Karpas-422 (cell line): ENCODE measurements around the gene HECW1. TPM values are rescaled to one million over a fixed set of nuclear protein-coding genes. Genes with fewer than 3 reads are reported as not detected.

Experiments
- DNase-seq: peaks from one replicate; pipeline ENCODE4 v3.0.0-alpha.2; 2015
- H2AFZ ChIP-seq: fragments of 200-600 bp; sonication (generic); 2 replicates; pipeline ENCODE4 v1.6.1; 2014; ENCODE audit warnings: antibody characterized with exemption, low read length, mixed read lengths
- H3K27ac ChIP-seq: fragments of 200-600 bp; sonication (generic); 2 replicates; pipeline ENCODE4 v1.5.1; 2014; ENCODE audit warnings: mild to moderate bottlenecking, low read length, moderate library complexity
- H3K27me3 ChIP-seq: fragments of 200-600 bp; sonication (generic); 2 replicates; pipeline ENCODE4 v1.6.1; 2014; ENCODE audit warnings: low read length, mixed read lengths
- H3K36me3 ChIP-seq: fragments of 200-600 bp; sonication (generic); 2 replicates; pipeline ENCODE4 v1.6.1; 2014; ENCODE audit warnings: low read length, mixed read lengths; ENCODE audit not compliant: insufficient read depth
- H3K4me1 ChIP-seq: fragments of 200-600 bp; sonication (generic); 2 replicates; pipeline ENCODE4 v1.6.1; 2014; ENCODE audit warnings: mild to moderate bottlenecking, low read length, mixed read lengths
- H3K4me2 ChIP-seq: fragments of 200-600 bp; sonication (generic); 2 replicates; pipeline ENCODE4 v1.6.1; 2014; ENCODE audit warnings: low read length, low read depth, mild to moderate bottlenecking; ENCODE audit not compliant: poor library complexity, severe bottlenecking
- H3K4me3 ChIP-seq: fragments of 200-600 bp; sonication (generic); 2 replicates; pipeline ENCODE4 v1.5.1; 2014; ENCODE audit warnings: mild to moderate bottlenecking, antibody characterized with exemption, low read length, mixed read lengths
- H3K79me2 ChIP-seq: fragments of 200-600 bp; sonication (generic); 2 replicates; pipeline ENCODE4 v1.6.1; 2014; ENCODE audit warnings: mild to moderate bottlenecking, low read length, mixed read lengths
- H3K9ac ChIP-seq: fragments of 200-600 bp; sonication (generic); 2 replicates; pipeline ENCODE4 v1.6.0; 2014; ENCODE audit warnings: low read length
- H3K9me2 ChIP-seq: fragments of 200-600 bp; sonication (generic), shearing (Covaris generic); replicated peaks from 2 replicates; pipeline ENCODE4 v1.6.0; 2014; ENCODE audit warnings: mild to moderate bottlenecking, low read length, moderate library complexity; ENCODE audit not compliant: insufficient read depth
- H3K9me3 ChIP-seq: fragments of 300-700, 200-600 bp; sonication (generic); 2 replicates; pipeline ENCODE4 v1.6.1; 2014; ENCODE audit warnings: low read length, mixed read lengths
- H4K20me1 ChIP-seq: fragments of 200-600 bp; sonication (generic); 2 replicates; pipeline ENCODE4 v1.6.1; 2014; ENCODE audit warnings: mild to moderate bottlenecking, antibody characterized with exemption, low read length, low read depth; ENCODE audit not compliant: insufficient read depth
- total RNA-seq: library from RNA; depleted of rRNA; stranded (reverse); fragments of >200 nt; shearing (Covaris generic); gene quantifications from 2 replicates; pipeline ENCODE4 v1.2.3, GENCODE V29; 2014; ENCODE audit warnings: low replicate concordance

The HECW1 gene
- total RNA-seq, 1 experiment from 2014 or later: not detected

DNA sequence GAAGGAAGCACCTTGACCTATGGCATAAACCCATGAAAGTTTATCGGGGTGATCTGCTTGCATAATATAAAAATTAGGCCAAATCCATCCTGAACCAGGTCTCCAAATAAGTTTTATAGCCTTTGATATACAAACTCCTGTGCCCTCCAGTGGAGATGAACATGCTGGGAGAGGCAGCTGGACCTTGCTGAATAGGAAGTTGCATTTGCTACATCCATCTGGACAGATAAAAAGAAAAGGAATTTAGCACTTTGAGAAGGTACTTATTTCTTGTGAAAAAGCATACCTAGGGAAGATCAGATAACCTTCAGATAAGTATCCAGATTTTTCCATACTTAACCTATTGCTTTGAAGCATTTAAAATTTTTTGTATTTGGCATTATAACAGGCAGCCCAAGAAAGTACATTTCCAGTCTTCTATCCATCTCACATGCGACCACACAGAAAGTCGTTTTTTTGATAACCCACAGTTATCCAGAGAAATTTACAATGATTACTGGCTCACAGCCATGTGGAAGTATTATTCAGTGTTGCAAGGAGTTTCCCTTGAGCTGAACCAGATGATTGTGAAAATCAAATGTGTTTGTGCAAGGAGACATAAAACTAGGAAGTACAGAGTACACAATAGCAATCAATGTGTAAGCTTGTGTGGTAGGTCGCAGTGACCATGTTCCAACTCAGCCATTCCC is 346.0 kb downstream of the HECW1 start:
- no peaks in the 10 kb centered on the region for H3K79me2 ChIP-seq
- H3K9me3 ChIP-seq: no peaks in the 10 kb centered on the region
- no peak overlapping the region for H2AFZ ChIP-seq
- H3K27ac ChIP-seq: no peak overlapping the region
- no peak overlapping the region for H3K9ac ChIP-seq
- no peak overlapping the region for H3K4me2 ChIP-seq
- no peaks in the 10 kb centered on the region for H3K4me1 ChIP-seq
- H3K27me3 ChIP-seq: no peaks in the 10 kb centered on the region
- no peaks in the 10 kb centered on the region for H3K9me2 ChIP-seq
- H4K20me1 ChIP-seq: no peaks in the 10 kb centered on the region
- no peaks in the 10 kb centered on the region for H3K36me3 ChIP-seq
- DNase-seq: no peak
- no peak overlapping the region for H3K4me3 ChIP-seq

DNA sequence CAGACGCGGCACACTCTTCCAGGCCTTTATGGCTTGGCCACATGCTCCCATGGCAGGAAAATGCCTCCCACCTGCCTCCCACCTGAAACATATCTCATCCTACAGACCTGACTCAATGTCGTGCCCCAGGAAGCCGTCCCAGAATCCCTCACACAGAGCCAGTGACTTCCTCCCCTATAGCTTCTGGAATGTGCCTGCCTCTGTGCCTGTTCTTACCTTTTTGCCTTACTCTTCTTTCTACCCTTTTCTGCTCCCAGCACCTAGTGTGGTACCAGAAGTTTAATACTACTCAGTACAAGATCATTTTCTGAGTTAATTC is 346.5 kb downstream of the HECW1 start:
- Histone ChIP-seq H3K4me3 (no peak overlapping the region), H3K9me2 (no peaks in the 10 kb centered on the region), H2AFZ (no peak overlapping the region), H3K36me3 (no peaks in the 10 kb centered on the region), H3K27me3 (no peaks in the 10 kb centered on the region), H3K4me1 (no peaks in the 10 kb centered on the region), H3K9ac (no peak overlapping the region), H3K27ac (no peak overlapping the region), H3K79me2 (no peaks in the 10 kb centered on the region), H4K20me1 (no peaks in the 10 kb centered on the region), H3K9me3 (no peaks in the 10 kb centered on the region), H3K4me2 (no peak overlapping the region)
- DNase-seq: no peak

DNA sequence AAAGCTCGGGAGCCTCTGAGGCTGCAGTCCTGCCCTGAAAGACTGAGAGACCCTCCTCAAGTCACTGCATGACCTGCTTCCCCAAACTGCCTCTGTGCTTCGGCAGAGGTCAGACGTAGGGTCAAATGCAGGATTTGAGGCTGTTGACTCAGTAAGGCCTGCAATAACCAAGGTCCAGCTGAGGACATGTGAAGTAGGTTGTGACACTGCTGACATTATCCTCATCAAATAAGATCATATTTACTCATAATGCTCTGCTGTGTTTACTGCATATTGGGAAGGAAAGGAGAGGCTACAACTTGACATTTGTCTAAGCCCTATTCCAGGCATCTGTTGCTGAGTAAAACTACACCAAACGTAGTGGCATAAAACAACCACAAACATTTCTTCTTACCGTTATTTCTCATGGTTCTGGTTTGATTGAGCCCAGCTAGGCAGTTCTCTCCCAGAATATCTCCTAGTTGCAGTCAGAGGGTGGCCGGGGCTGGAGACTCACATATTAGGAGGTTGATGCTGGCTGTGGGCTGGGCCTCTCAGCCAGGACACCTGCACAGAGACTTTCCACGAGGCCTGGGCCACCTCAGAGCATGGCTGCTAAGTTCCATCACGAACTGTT is 348.4 kb downstream of the HECW1 start:
- no peak overlapping the region for H3K4me2 ChIP-seq

DNA sequence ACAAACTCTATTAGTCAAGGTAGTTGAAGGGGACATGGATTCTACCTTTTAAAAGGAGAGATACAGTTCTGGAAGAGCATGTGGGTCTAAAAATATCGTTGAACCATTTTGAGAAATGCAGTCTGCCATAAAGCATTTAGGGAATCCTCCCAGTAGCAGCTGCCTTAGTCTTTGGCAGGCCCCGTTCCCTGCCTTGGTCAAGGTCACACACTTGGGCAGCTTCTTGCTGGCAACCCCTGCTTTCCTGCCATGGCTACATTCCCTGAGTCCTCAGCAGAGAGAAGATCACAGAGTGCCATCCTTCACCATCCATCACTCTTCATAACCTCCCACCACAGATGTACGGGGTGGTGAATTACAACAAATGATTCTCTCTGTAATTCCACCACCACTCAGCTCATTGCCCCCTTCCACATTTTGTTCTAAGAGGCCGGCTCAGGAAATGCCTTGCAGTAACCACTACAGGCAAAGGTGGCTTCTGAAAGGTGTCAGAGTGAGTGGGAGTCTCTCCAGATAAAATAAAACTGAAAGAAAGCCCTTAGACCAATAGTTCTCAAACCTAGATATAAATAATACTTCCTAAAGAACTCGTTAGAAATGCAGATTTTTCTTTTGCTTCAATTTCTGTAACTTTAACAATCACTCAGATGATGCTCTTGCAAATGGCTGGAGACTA is 349.0 kb downstream of the HECW1 start:
- Histone ChIP-seq H3K27me3 (no peaks in the 10 kb centered on the region), H3K4me1 (no peaks in the 10 kb centered on the region), H3K4me3 (no peak overlapping the region), H3K4me2 (no peak overlapping the region), H3K9me3 (no peaks in the 10 kb centered on the region), H2AFZ (no peak overlapping the region), H3K9me2 (no peaks in the 10 kb centered on the region), H4K20me1 (no peaks in the 10 kb centered on the region), H3K36me3 (no peaks in the 10 kb centered on the region), H3K9ac (no peak overlapping the region), H3K27ac (no peak overlapping the region), H3K79me2 (no peaks in the 10 kb centered on the region)
- no peak for DNase-seq

More for the DNA sequence above, 348.4 kb downstream of the HECW1 start:
- Histone ChIP-seq H3K4me3 (no peak overlapping the region), H3K27me3 (no peaks in the 10 kb centered on the region), H3K9ac (no peak overlapping the region), H2AFZ (no peak overlapping the region), H3K27ac (no peak overlapping the region), H3K4me1 (no peaks in the 10 kb centered on the region), H3K79me2 (no peaks in the 10 kb centered on the region), H4K20me1 (no peaks in the 10 kb centered on the region), H3K9me3 (no peaks in the 10 kb centered on the region), H3K9me2 (no peaks in the 10 kb centered on the region), H3K36me3 (no peaks in the 10 kb centered on the region)
- DNase-seq: no peak

DNA sequence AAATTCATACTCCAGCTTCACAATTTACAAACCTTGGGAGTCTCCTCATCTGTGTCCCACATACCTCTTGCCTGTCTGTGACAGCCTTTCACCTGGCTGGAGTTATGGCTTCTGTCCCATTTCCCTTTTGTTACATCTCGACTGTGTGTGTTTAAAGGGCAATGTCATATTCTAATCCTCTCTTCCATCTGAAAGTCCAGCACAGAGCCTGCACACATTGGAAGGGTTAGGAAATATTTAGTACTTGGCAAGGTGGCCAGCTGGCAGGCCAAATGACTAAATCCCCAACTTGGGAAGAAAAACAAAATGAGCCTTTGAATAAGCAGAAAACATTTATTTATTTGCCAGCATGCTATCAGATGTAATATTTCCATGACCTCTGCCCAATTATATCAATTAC is 350.4 kb downstream of the HECW1 start:
- no peak overlapping the region for H3K27ac ChIP-seq
- H3K27me3 ChIP-seq: no peaks in the 10 kb centered on the region
- no peaks in the 10 kb centered on the region for H3K4me1 ChIP-seq
- no peaks in the 10 kb centered on the region for H3K79me2 ChIP-seq
- H3K36me3 ChIP-seq: no peaks in the 10 kb centered on the region
- H3K4me3 ChIP-seq: no peak overlapping the region
- no peak for DNase-seq
- no peaks in the 10 kb centered on the region for H3K9me2 ChIP-seq
- no peak overlapping the region for H3K4me2 ChIP-seq
- H3K9ac ChIP-seq: no peak overlapping the region
- H2AFZ ChIP-seq: no peak overlapping the region
- H3K9me3 ChIP-seq: no peaks in the 10 kb centered on the region
- no peaks in the 10 kb centered on the region for H4K20me1 ChIP-seq

DNA sequence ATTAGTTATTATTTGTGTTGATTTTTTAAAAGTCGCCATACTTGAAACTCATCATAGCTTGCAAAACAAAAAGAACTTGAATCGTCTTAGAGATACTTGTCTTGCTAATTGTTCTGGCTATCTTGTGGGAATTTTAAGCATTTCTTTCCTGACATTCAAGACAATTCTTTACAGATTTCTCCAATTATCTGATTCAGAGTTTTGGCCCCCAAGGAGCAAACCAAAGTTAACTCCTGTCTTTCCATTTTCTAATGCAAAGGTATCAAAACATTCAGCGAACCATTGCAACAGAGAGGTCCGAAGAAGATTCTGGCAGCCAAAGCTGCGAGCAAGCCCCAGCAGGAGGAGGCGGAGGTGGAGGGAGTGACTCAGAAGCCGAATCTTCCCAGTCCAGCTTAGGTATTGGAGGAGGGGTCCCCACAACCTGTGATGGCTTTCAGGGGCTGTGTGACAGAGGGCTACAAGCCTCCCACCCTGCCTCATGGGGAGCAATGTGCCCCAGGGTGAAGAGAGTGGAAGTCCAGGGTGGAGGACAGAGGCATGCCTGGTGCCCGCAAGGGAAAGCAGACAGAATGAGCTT is 351.0 kb downstream of the HECW1 start:
- H3K27me3 ChIP-seq: no peaks in the 10 kb centered on the region
- H4K20me1 ChIP-seq: no peaks in the 10 kb centered on the region
- H3K4me3 ChIP-seq: no peak overlapping the region
- H3K79me2 ChIP-seq: no peaks in the 10 kb centered on the region
- no peak overlapping the region for H2AFZ ChIP-seq
- H3K9me2 ChIP-seq: no peaks in the 10 kb centered on the region
- no peak for DNase-seq
- no peak overlapping the region for H3K9ac ChIP-seq
- no peaks in the 10 kb centered on the region for H3K4me1 ChIP-seq
- no peaks in the 10 kb centered on the region for H3K9me3 ChIP-seq
- H3K4me2 ChIP-seq: no peak overlapping the region
- H3K36me3 ChIP-seq: no peaks in the 10 kb centered on the region
- no peak overlapping the region for H3K27ac ChIP-seq

DNA sequence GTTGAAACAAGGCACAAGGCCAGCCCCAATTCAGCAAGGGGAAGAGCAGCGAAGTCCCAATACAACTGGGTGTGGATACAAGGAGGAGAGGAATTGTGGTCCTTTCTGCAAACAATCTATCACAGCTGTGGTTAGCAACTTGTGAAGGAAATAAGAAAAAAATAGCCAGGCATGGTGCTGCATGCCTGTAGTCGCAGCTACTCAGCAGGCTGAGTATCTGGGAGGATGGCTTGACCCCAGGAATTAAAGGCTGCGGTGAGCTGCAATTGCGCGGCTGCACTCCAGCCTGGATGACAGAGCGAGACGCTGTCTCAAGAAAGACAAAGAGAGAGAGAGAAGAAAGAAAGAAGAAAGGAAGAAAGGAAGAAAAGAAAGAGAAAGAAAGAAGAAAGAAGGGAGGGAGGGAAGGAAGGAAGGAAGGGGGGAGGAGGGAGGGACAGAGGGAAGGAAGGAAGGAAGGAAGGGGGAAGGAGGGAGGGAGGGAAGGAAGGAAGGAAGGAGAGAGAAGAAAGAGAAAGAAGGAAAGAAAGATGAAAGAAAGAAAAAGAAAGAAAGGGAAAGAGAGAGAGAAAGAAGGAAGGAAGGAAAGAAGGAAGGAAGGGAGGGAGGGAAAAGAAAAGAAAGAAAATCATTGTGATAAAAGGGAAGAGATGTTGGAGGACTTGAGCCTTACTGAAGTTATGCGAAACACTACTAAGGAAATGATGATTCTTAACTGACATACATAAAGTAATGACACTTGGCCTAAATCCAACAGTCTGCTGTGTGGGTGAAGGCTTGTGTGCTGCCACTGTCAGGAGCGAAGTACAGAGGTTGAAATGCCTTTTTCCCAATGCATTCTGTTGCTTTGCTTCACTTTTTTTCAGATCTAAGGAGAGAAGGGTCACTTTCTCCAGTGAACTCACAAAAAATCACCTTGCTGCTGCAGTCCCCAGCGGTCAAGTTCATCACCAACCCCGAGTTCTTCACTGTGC is 353.4 kb downstream of the HECW1 start:
- no peak overlapping the region for H3K4me2 ChIP-seq
- no peaks in the 10 kb centered on the region for H3K36me3 ChIP-seq
- H3K79me2 ChIP-seq: no peaks in the 10 kb centered on the region
- H3K4me3 ChIP-seq: no peak overlapping the region
- H3K9ac ChIP-seq: no peak overlapping the region
- H4K20me1 ChIP-seq: no peaks in the 10 kb centered on the region
- H3K27ac ChIP-seq: no peak overlapping the region
- H3K9me3 ChIP-seq: no peaks in the 10 kb centered on the region
- DNase-seq: no peak
- H3K9me2 ChIP-seq: no peaks in the 10 kb centered on the region
- no peak overlapping the region for H2AFZ ChIP-seq
- H3K4me1 ChIP-seq: no peaks in the 10 kb centered on the region
- H3K27me3 ChIP-seq: no peaks in the 10 kb centered on the region
